ENCODE results near the gene TCHP.

GRCh38 chr12:109934026-109934425, 34.0 kb downstream of the TCHP start:
- TF ChIP-seq POLR2AphosphoS5 (IDR thresholded peaks at IDR 0.05; ENCODE audit: low read depth) (no peak), CTCF (conservative IDR thresholded peaks at IDR 0.05; ENCODE audit: low read depth in 2 of 2) (peak; percentile 58 to 64), EZH2 (IDR thresholded peaks at IDR 0.05; ENCODE audit: low read depth, unreplicated experiment) (no peak), JUNB (IDR thresholded peaks at IDR 0.05; ENCODE audit: unreplicated experiment) (no peak), REST (IDR thresholded peaks at IDR 0.05; ENCODE audit: unreplicated experiment) (no peak), CREB1 (CRISPR knock-in tag; IDR thresholded peaks at IDR 0.05; ENCODE audit: low read depth) (no peak), EZH2phosphoT487 (IDR thresholded peaks at IDR 0.05; ENCODE audit: unreplicated experiment) (no peak)
